GM12878 (cell line): ENCODE results near the gene PTTG1. TPM values are rescaled to one million over a fixed set of nuclear protein-coding genes. Genes with fewer than 3 reads are reported as not detected.

Source experiments
- ASH2L ChIP-seq: fragments of 300-600, 200-600 bp; sonication (generic); IDR thresholded peaks from 2 replicates; pipeline ENCODE4 v1.6.1; 2017; ENCODE audit warnings: low read depth, mild to moderate bottlenecking, borderline replicate concordance
- CHD2 ChIP-seq: IDR thresholded peaks from 2 replicates; pipeline ENCODE4 v1.6.1; 2011; ENCODE audit warnings: low read depth, low read length, improper control_type of control experiment, borderline replicate concordance
- EED ChIP-seq: sonication (generic); IDR thresholded peaks from 2 replicates; pipeline ENCODE4 v1.6.1; 2016; ENCODE audit warnings: antibody characterized with exemption, low read depth
- EP300 ChIP-seq, 2 experiments: fragments of 150-350 bp in 1 of 2; IDR thresholded peaks; 2 replicates each; pipeline ENCODE4 v1.6.1; 2011 to 2012; ENCODE audit warnings: low read depth in 2 of 2, low read length in 2 of 2, borderline replicate concordance in 1 of 2, improper control_type of control experiment in 1 of 2, inconsistent platforms in 1 of 2; ENCODE audit not compliant: control insufficient read depth in 1 of 2
- HDAC2 ChIP-seq: fragments of 200-600 bp; sonication (generic); IDR thresholded peaks from 2 replicates; pipeline ENCODE4 v1.6.1; 2017
- IRF3 ChIP-seq: fragments of 450-650 bp; IDR thresholded peaks from 2 replicates; pipeline ENCODE4 v1.6.1; 2014; ENCODE audit warnings: mild to moderate bottlenecking
- KAT2A ChIP-seq: conservative IDR thresholded peaks from 2 replicates; pipeline ENCODE4 v1.6.1; 2011; ENCODE audit warnings: low read depth, low read length; ENCODE audit not compliant: control insufficient read depth
- MYB ChIP-seq: fragments of 150-350 bp; IDR thresholded peaks from 2 replicates; pipeline ENCODE4 v1.6.1; 2014; ENCODE audit warnings: mild to moderate bottlenecking, low read depth, low read length, borderline replicate concordance
- NFIC ChIP-seq: IDR thresholded peaks from 2 replicates; pipeline ENCODE4 v1.6.1; 2012; ENCODE audit warnings: low read depth, mild to moderate bottlenecking, inconsistent platforms, low read length, moderate library complexity
- NR2C2 ChIP-seq: IDR thresholded peaks from 2 replicates; pipeline ENCODE4 v1.6.1; 2011; ENCODE audit warnings: borderline replicate concordance, low read depth; ENCODE audit not compliant: control insufficient read depth, insufficient read length
- PAX5 ChIP-seq: IDR thresholded peaks from 2 replicates; pipeline ENCODE4 v1.6.1; 2011; ENCODE audit warnings: low read depth, low read length, borderline replicate concordance
- PKNOX1 ChIP-seq: fragments of 450-650 bp; IDR thresholded peaks from 2 replicates; pipeline ENCODE4 v1.6.1; 2016; ENCODE audit warnings: mild to moderate bottlenecking
- PML ChIP-seq: IDR thresholded peaks from 2 replicates; pipeline ENCODE4 v1.6.1; 2012; ENCODE audit warnings: low read length, inconsistent platforms
- POLR2A ChIP-seq: IDR thresholded peaks from 2 replicates; pipeline ENCODE4 v1.6.1; 2011; ENCODE audit warnings: low read depth, mild to moderate bottlenecking, low read length
- POU2F2 ChIP-seq: IDR thresholded peaks from 3 replicates; pipeline ENCODE4 v1.6.1; 2011; ENCODE audit warnings: low read depth, mild to moderate bottlenecking, low read length, borderline replicate concordance
- RAD51 ChIP-seq: fragments of 450-650 bp; IDR thresholded peaks from 2 replicates; pipeline ENCODE4 v1.6.1; 2016; ENCODE audit warnings: moderate library complexity, mild to moderate bottlenecking, inconsistent platforms
- RELA ChIP-seq: fragments of 450-650 bp; IDR thresholded peaks from 2 replicates; pipeline ENCODE4 v1.8.0; 2014; ENCODE audit warnings: borderline replicate concordance; ENCODE audit not compliant: partially characterized antibody
- SIN3A ChIP-seq: IDR thresholded peaks from 2 replicates; pipeline ENCODE4 v1.6.1; 2012; ENCODE audit warnings: low read depth, low read length, improper control_type of control experiment
- SKIL ChIP-seq: fragments of 450-650 bp; IDR thresholded peaks from 2 replicates; pipeline ENCODE4 v1.6.1; 2017; ENCODE audit warnings: mild to moderate bottlenecking, low read depth, inconsistent platforms; ENCODE audit not compliant: poor library complexity, severe bottlenecking
- TCF3 ChIP-seq: IDR thresholded peaks from 2 replicates; pipeline ENCODE4 v1.6.1; 2012; ENCODE audit warnings: low read depth, mild to moderate bottlenecking, low read length, borderline replicate concordance; ENCODE audit not compliant: insufficient read depth
- polyA plus RNA-seq, 11 experiments: library from polyadenylated mRNA; depleted of rRNA in 4 of 11; unstranded in 6 of 11; stranded (reverse) in 5 of 11; fragments of >200 nt; fragmentation: Nextera tagmentation in 4 of 11; fragmentation: Illumina TruSeq in 1 of 11; extraction: Ambion mirVana in 4 of 11; extraction: Trizol in 1 of 11; gene quantifications; 1 replicate in 1 of 11; 2 replicates in 10 of 11; pipeline versions ENCODE4 v1.2.1 to v1.2.3, GENCODE V29; 2011 to 2016; ENCODE audit warnings: inconsistent platforms in 2 of 11, missing spikeins in 2 of 11, low read depth in 1 of 11
- total RNA-seq, 4 experiments: library from RNA; depleted of rRNA in 3 of 4; stranded (reverse); fragments of >200 nt in 3 of 4; fragmentation: Illumina TruSeq in 1 of 4; extraction: Trizol in 1 of 4; gene quantifications; 2 replicates each; pipeline versions ENCODE4 v1.2.1 to v1.2.3, GENCODE V29; 2013 to 2021
- TF ChIP-seq, protein P1 (sequence below): IDR thresholded peaks from 2 replicates; pipeline ENCODE4 v1.6.1; 2011; ENCODE audit warnings: low read depth, low read length, improper control_type of control experiment, borderline replicate concordance
- TF ChIP-seq, protein P2 (sequence below): fragments of 450-650 bp; IDR thresholded peaks from 2 replicates; pipeline ENCODE4 v1.6.1; 2017; ENCODE audit warnings: low read depth, mild to moderate bottlenecking, moderate library complexity

The PTTG1 gene
- total and polyA plus RNA-seq, 10 of the 15 experiments (the other 5 are each of a cell fraction or from before 2014, with no cell fraction given) = 154 to 1,033 (median 377) TPM

- TF ChIP-seq, protein P1, sequence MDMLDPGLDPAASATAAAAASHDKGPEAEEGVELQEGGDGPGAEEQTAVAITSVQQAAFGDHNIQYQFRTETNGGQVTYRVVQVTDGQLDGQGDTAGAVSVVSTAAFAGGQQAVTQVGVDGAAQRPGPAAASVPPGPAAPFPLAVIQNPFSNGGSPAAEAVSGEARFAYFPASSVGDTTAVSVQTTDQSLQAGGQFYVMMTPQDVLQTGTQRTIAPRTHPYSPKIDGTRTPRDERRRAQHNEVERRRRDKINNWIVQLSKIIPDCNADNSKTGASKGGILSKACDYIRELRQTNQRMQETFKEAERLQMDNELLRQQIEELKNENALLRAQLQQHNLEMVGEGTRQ = no peak; the same call in 1 of the 2 replicates
- no peak for TF ChIP-seq MYB
- no peak for TF ChIP-seq PML
- TF ChIP-seq POU2F2 = 0 out of 3 replicates have a peak, but pooled peaks have one; percentile 24
- TF ChIP-seq TCF3 = no peak
- peak; percentile 86 for TF ChIP-seq RAD51
- TF ChIP-seq HDAC2 = no peak
- peak; percentile 79 for TF ChIP-seq EED
- TF ChIP-seq CHD2 = peak; percentile 34; the same call in 1 of the 2 replicates
- no peak for TF ChIP-seq RELA
- no peak for TF ChIP-seq NFIC
- TF ChIP-seq NR2C2 = no peak
- TF ChIP-seq IRF3 = no peak
- TF ChIP-seq POLR2A = peak; percentile 33; the same call in 1 of the 2 replicates
- no peak for TF ChIP-seq ASH2L
- TF ChIP-seq SKIL = no peak
- no peak for TF ChIP-seq KAT2A
- TF ChIP-seq SIN3A = no peak
- peak; percentile 59 to 62; a peak in 2 of 4 replicates for TF ChIP-seq EP300 (IDR thresholded peaks at IDR 0.05; ENCODE audit: borderline replicate concordance in 1 of 2, control insufficient read depth in 1 of 2, low read depth in 2 of 2, low read length in 2 of 2)
- TF ChIP-seq PKNOX1 = no peak
- peak; percentile 94; the same call in 1 of the 2 replicates for TF ChIP-seq PAX5
- TF ChIP-seq, protein P2, sequence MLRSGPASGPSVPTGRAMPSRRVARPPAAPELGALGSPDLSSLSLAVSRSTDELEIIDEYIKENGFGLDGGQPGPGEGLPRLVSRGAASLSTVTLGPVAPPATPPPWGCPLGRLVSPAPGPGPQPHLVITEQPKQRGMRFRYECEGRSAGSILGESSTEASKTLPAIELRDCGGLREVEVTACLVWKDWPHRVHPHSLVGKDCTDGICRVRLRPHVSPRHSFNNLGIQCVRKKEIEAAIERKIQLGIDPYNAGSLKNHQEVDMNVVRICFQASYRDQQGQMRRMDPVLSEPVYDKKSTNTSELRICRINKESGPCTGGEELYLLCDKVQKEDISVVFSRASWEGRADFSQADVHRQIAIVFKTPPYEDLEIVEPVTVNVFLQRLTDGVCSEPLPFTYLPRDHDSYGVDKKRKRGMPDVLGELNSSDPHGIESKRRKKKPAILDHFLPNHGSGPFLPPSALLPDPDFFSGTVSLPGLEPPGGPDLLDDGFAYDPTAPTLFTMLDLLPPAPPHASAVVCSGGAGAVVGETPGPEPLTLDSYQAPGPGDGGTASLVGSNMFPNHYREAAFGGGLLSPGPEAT = peak; percentile 75; the same call in 1 of the 2 replicates
These were observed 12.4 kb downstream of the PTTG1 start (continued) for GRCh38 chr5:160434022-160434531.
